ENCODE data around the gene RNF114. TPM values are rescaled to one million over a fixed set of nuclear protein-coding genes. Genes with fewer than 3 reads are reported as not detected.
A peak's percentile ranks its signal among the peaks of the same experiment; 100 is the strongest.

The RNF114 gene
- polyA plus RNA-seq, 1 of the 3 experiments (the other 2 are of a cell fraction), result 55.0 TPM

DNA sequence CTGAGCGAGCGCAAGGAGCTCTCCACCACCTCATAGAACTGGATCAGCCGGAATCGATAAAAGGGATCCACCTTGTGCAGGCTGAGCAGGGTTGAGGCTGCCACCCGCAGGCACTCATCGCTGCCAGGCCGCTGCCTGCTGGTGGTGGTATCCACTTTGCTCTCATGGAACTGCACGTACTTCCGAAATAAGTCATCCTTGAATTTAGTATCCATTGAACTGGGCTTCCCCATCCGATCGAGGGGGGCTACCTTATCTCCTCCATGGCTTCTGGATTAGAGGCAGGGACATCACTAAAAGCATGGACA is 28.0 kb upstream of the RNF114 start (continued):
- no peak for TF ChIP-seq FOXJ3 (CRISPR knock-in tag; IDR thresholded peaks at IDR 0.05)
- TF ChIP-seq ELF1 (IDR thresholded peaks at IDR 0.05), result no peak
- TF ChIP-seq, protein P1, sequence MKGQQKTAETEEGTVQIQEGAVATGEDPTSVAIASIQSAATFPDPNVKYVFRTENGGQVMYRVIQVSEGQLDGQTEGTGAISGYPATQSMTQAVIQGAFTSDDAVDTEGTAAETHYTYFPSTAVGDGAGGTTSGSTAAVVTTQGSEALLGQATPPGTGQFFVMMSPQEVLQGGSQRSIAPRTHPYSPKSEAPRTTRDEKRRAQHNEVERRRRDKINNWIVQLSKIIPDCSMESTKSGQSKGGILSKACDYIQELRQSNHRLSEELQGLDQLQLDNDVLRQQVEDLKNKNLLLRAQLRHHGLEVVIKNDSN (IDR thresholded peaks at IDR 0.05; ENCODE audit: borderline replicate concordance, low read depth), result no peak
- no peak for TF ChIP-seq EZH2phosphoT487 (IDR thresholded peaks at IDR 0.05; ENCODE audit: borderline replicate concordance, low read depth)
- TF ChIP-seq TCF12 (IDR thresholded peaks at IDR 0.05), result no peak

DNA sequence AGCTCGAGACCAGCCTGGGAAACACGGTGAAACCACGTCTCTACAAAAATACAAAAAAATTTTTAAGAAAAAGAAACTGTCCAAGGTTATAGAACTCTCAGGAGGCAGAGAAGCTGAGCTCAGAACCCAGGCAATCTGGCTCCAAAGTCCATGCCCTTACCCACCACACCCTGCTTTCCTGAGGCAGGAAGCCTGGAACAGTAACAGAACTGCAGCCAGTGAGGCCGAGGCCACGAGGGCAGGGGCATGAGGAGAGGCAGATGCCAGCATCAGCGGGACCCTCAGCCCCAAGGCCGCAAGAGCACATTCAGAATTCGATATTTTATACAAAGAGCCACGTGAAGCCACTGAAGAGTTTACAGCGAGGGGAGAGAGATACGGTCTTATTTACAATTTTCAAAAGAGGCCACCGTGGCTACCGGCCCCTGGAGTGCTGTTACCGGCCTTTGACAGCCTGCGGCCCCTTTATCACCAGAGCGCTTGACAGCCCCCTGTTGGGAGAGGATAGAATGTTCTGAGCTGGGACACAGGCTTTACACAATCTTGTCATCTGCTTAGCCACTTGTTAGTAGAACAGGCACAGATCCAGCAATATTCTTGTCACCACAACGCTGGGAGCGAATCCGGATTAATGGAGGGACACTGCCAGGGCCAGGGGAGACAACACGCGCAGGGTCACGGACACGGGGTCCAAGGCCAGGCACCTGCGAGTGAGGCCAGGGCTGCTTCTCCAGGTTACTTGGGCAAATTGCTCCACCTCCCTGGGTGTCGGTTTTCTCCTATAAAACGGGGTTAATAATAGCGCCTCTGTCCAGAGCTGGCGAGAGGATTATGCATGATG is 26.5 kb upstream of the RNF114 start:
- no peak overlapping the region for H2AFZ ChIP-seq (ENCODE audit: low read depth)
- POLR2A ChIA-PET, result no interaction called here
- H3K9ac ChIP-seq, result no peak overlapping the region
- WGBS (ENCODE audit: low lambda C conversion rate), result 91% methylated on average over 28 of the region's 28 CpGs
- peaks cover 47% of the 10 kb centered on the region for H4K20me1 ChIP-seq (ENCODE audit: insufficient read depth)
- no peak for DNase-seq
- no peak overlapping the region for H3K4me3 ChIP-seq (ENCODE audit: low read depth in 2 of 2, low read length in 1 of 2)
- H3K9me3 ChIP-seq, result no peaks in the 10 kb centered on the region
- H3K4me2 ChIP-seq, result no peak overlapping the region
- peaks cover 60% of the 10 kb centered on the region for H3K79me2 ChIP-seq (ENCODE audit: insufficient read depth)
- H3K4me1 ChIP-seq (ENCODE audit: control insufficient read depth in 1 of 2, insufficient read depth in 2 of 2, low read depth in 1 of 2, low read length in 1 of 2), result peaks cover 0 to 14% of the 10 kb centered on the region in 2 experiments; a peak in 1 of 4 replicates
- no peaks in the 10 kb centered on the region for H3K9me2 ChIP-seq
- H3K27ac ChIP-seq (ENCODE audit: low read depth in 2 of 2, low read length in 1 of 2), result no peak overlapping the region
- H3F3A ChIP-seq (replicated peaks; ENCODE audit: insufficient read depth), result no peaks in the 10 kb centered on the region
- H3K27me3 ChIP-seq (ENCODE audit: insufficient read depth), result no peaks in the 10 kb centered on the region
- TF ChIP-seq, protein P2, sequence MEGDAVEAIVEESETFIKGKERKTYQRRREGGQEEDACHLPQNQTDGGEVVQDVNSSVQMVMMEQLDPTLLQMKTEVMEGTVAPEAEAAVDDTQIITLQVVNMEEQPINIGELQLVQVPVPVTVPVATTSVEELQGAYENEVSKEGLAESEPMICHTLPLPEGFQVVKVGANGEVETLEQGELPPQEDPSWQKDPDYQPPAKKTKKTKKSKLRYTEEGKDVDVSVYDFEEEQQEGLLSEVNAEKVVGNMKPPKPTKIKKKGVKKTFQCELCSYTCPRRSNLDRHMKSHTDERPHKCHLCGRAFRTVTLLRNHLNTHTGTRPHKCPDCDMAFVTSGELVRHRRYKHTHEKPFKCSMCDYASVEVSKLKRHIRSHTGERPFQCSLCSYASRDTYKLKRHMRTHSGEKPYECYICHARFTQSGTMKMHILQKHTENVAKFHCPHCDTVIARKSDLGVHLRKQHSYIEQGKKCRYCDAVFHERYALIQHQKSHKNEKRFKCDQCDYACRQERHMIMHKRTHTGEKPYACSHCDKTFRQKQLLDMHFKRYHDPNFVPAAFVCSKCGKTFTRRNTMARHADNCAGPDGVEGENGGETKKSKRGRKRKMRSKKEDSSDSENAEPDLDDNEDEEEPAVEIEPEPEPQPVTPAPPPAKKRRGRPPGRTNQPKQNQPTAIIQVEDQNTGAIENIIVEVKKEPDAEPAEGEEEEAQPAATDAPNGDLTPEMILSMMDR (IDR thresholded peaks at IDR 0.05), result peak; percentile 23; the same call in 1 of the 2 replicates
- TF ChIP-seq SMC3 (IDR thresholded peaks at IDR 0.05; ENCODE audit: low read depth, low read length), result no peak
- 0 out of 2 replicates have a peak, but pooled peaks have one; percentile 14 for TF ChIP-seq RAD21 (IDR thresholded peaks at IDR 0.05; ENCODE audit: low read length)
- TF ChIP-seq, protein P3, sequence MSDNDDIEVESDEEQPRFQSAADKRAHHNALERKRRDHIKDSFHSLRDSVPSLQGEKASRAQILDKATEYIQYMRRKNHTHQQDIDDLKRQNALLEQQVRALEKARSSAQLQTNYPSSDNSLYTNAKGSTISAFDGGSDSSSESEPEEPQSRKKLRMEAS (IDR thresholded peaks at IDR 0.05; ENCODE audit: low read depth), result no peak
- CTCF ChIA-PET, result interaction anchor here (0.6 to 1.0 kb wide), 4 partner anchors 10 to 368 kb away, joined by 3 to 4 read pairs (median 3); no protein-coding TSS in a partner anchor
- H3K36me3 ChIP-seq (replicated peaks in 1 of 2; ENCODE audit: control insufficient read depth in 1 of 2, insufficient read depth in 2 of 2, low read length in 1 of 2), result peaks cover 9 to 39% of the 10 kb centered on the region in 2 experiments

DNA sequence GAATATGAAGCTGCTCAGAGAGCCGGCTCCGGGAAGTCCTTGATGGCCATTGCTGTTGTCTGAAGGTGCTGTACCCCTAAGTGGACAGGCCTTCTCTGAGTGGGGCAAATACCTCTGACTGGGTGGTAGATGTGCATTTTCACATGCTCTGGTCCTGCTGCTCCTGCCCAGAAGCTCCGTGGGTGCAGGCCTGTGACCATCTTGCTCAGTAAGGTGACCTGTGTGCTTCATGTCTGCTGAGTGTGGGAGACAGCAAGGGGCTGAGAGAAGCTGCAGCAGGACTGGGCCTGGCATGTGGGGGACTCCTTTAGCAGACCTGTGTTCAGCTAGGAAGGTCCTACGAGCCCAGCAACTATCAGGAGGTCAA is 25.9 kb upstream of the RNF114 start:
- Histone ChIP-seq H3K36me3 (replicated peaks in 1 of 2; ENCODE audit: control insufficient read depth in 1 of 2, insufficient read depth in 2 of 2, low read length in 1 of 2) (peaks cover 4 to 33% of the 10 kb centered on the region in 2 experiments), H2AFZ (ENCODE audit: low read depth) (no peak overlapping the region), H3K4me3 (ENCODE audit: low read depth in 2 of 2, low read length in 1 of 2) (no peak overlapping the region), H3K4me2 (no peak overlapping the region), H3K9me3 (no peaks in the 10 kb centered on the region), H3K27me3 (ENCODE audit: insufficient read depth) (no peaks in the 10 kb centered on the region), H3K27ac (ENCODE audit: low read depth in 2 of 2, low read length in 1 of 2) (no peak overlapping the region), H3F3A (replicated peaks; ENCODE audit: insufficient read depth) (no peaks in the 10 kb centered on the region), H3K79me2 (ENCODE audit: insufficient read depth) (peaks cover 66% of the 10 kb centered on the region), H3K4me1 (ENCODE audit: control insufficient read depth in 1 of 2, insufficient read depth in 2 of 2, low read depth in 1 of 2, low read length in 1 of 2) (peaks cover 0 to 14% of the 10 kb centered on the region in 2 experiments; a peak in 1 of 4 replicates), H4K20me1 (ENCODE audit: insufficient read depth) (peaks cover 49% of the 10 kb centered on the region), H3K9me2 (no peaks in the 10 kb centered on the region), H3K9ac (no peak overlapping the region)
- CTCF ChIA-PET, result interaction anchor here (0.6 to 1.0 kb wide), 5 partner anchors 11 to 369 kb away, joined by 3 to 5 read pairs (median 3); no protein-coding TSS in a partner anchor
- no peak for DNase-seq
- WGBS (ENCODE audit: low lambda C conversion rate), result 93% methylated on average over 3 of the region's 4 CpGs
- POLR2A ChIA-PET, result no interaction called here
- TF ChIP-seq YY1 (IDR thresholded peaks at IDR 0.05; ENCODE audit: low read depth) (no peak), ELF1 (IDR thresholded peaks at IDR 0.05) (no peak), NRF1 (IDR thresholded peaks at IDR 0.05; ENCODE audit: low read depth, low read length) (no peak), RAD21 (IDR thresholded peaks at IDR 0.05; ENCODE audit: low read length) (no peak), RCOR1 (IDR thresholded peaks at IDR 0.05; ENCODE audit: low read length) (no peak), POLR2AphosphoS5 (IDR thresholded peaks at IDR 0.05; ENCODE audit: low read depth, low read length) (no peak), MEF2A (IDR thresholded peaks at IDR 0.05; ENCODE audit: borderline replicate concordance, low read depth) (no peak), TEAD4 (IDR thresholded peaks at IDR 0.05; ENCODE audit: borderline replicate concordance, insufficient read depth) (no peak), TAF1 (IDR thresholded peaks at IDR 0.05; ENCODE audit: borderline replicate concordance, low read depth, low read length) (no peak), SIN3A (IDR thresholded peaks at IDR 0.05; ENCODE audit: borderline replicate concordance, low read depth, low read length) (no peak), FOSL2 (IDR thresholded peaks at IDR 0.05; ENCODE audit: borderline replicate concordance, low read depth) (no peak), EP300 (IDR thresholded peaks at IDR 0.05; ENCODE audit: borderline replicate concordance in 1 of 2, low read depth in 1 of 2, low read length in 1 of 2) (no peak), CHD2 (IDR thresholded peaks at IDR 0.05; ENCODE audit: low read length, partially characterized antibody) (no peak)
- TF ChIP-seq, protein P4, sequence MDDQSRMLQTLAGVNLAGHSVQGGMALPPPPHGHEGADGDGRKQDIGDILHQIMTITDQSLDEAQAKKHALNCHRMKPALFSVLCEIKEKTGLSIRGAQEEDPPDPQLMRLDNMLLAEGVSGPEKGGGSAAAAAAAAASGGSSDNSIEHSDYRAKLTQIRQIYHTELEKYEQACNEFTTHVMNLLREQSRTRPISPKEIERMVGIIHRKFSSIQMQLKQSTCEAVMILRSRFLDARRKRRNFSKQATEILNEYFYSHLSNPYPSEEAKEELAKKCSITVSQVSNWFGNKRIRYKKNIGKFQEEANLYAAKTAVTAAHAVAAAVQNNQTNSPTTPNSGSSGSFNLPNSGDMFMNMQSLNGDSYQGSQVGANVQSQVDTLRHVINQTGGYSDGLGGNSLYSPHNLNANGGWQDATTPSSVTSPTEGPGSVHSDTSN (IDR thresholded peaks at IDR 0.05), result no peak
